ENCODE measurements around the gene ASPA.
"Not testable (repeated sequence)": the region's sequence is repeated elsewhere in the genome, so short reads cannot be mapped to it uniquely, and the experiment has no call there.

Gene ASPA

GRCh38 chr17:3475812-3476610, at the start of gene ASPA:
TSS of gene ASPA (plus strand) at chr17:3475997. CDS start at chr17:3476160, 163 bp downstream.
- DNase-seq = no peak

GRCh38 chr17:3433215-3433614, 42.6 kb upstream of the ASPA start:
- not testable (repeated sequence) for DNase-seq

- no peak for DNase-seq
Measured at GRCh38 chr17:3433741-3434140, 42.1 kb upstream of the ASPA start, which contains the start of gene OR1E2. TSS of gene OR1E2 (minus strand) at chr17:3433841. CDS start at chr17:3433841, 0 bp downstream.

GRCh38 chr17:3438368-3438767, 37.4 kb upstream of the ASPA start:
- no peak for DNase-seq

DNA sequence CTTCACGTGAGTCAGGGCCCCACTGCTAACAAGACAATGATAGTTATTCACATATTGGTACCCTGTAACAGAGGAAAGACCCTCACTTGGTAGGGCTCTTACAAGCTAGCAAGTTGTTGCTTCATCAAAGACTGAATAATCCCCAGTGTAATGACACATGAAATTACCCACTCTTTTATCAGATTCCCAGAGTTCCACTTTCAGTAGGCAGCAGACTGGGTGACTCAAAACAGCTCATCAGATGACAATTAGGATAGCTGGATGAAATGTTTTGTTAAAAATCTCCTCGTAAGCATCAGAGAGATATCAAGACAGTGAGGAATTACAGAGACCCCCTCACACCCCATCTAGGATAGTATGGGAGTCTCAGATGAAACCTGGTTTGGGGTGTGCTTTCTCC, 35.3 kb upstream of the ASPA start:
- no peak for DNase-seq

GRCh38 chr17:3447625-3448024, 28.2 kb upstream of the ASPA start:
- DNase-seq = no peak

DNA sequence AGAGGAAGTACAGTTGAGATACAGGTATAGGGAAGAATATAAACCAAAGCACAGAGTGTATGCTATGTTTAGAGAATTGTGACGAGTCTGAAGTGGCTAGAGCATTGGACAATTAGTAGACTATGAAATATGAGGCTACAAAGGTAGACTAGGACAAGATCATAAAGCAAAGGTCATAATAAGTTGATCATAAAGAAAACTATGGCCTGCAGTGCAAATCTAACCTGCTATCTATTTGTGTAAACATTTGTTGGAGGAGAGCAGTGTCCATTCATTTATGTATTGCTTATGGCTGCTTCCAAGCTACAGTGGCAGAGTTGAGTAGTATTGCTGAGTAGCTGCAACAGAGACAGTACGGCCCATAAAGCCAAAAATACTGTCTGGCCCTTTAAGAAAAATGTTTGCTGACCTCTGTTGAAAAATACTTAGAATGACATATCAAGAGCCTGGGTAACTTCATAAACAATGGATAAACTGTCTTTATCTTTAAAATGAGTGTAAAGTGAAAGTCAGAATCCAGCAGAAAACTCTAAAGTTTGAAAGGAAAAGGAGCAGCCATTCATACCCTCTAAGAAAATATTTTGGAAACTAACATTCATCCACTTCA, 27.6 kb upstream of the ASPA start:
- no peak for DNase-seq

GRCh38 chr17:3466355-3466754, 9.4 kb upstream of the ASPA start:
- not testable (repeated sequence) for DNase-seq

DNA sequence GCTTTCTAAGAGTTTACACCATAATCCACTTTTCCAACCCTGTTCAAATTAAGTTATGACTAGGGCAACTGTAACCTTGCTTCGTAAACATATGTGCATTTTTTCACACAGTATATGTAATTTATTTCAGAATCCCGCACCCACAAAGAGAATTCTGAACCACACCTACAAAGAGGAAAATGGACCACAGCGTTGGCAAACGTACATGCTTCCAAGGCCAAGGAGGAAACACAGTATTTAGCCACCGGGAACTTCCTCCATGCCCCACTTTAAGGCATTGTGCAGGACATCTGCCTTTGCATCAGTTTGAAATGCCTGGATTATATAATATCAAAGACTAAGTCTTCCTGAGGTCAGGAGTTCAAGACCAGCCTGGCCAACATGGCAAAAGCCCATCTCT, 6.3 kb upstream of the ASPA start:
- DNase-seq = no peak

- DNase-seq = no peak
Measured at GRCh38 chr17:3471599-3471998, 4.2 kb upstream of the ASPA start, which contains the start of gene SPATA22. TSS of gene SPATA22 (minus strand) at chr17:3471819. CDS start at chr17:3469325, 2,494 bp downstream.

DNA sequence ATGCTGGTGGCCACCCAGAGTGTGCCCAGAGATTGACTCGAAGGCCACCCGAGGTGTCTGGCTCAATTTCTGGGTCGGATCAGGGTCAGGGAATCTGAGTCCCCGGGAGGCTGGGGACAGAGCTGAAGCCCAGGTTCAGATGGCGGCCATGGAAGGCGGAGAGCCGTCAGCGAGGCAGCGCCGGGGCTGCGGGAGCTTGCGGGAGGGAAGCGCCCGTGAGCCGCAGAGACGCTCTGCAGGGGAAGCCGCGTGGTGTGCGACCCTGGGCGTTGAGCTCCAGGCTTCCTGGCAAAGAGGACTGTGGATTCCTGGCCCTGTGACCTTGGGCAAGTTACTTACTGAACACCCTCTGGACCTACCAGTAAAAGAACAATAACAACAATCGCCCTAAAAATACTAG, 3.7 kb upstream of the ASPA start:
- no peak for DNase-seq

GRCh38 chr17:3474212-3474611, 1.6 kb upstream of the ASPA start:
- DNase-seq = no peak

GRCh38 chr17:3475251-3475685, 529 bp upstream of the ASPA start:
- DNase-seq = no peak

DNA sequence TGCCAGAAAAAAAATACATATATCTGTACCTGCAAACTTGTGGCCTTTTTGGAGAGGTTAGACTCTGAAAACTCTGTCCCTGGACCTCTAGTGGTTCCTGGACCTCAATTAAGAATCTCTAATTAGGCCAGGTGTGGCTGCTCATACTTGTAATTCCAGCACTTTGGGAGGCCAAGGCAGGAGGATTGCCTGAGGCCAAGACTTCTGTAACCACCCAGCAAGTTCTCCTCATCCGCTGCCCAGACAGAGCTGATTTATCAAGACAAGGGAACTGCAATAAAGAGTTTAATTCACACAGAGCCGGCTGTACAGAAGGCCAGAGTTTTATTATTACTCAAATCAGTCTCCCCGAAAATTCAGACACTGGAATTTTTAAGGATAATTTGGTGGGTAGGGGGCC, 4.2 kb downstream of the ASPA start:
- no peak for DNase-seq

DNA sequence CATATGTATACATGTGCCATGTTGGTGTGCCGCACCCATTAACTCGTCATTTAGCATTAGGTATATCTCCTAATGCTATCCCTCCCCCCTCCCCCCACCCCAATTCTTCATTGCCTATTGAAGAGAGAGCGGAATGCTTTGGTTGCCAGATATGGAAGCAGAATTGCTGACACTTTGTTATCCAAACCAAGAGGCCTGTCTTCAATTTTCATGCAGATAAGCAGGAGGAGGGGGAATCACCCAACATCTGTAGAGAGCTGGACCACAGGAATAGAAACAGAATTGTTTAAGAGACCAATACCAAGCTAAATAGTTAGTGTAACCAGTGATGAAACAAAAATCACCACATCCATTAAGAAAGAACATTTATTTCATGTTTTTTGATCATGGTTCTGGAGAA, 7.1 kb downstream of the ASPA start:
- DNase-seq = no peak

DNA sequence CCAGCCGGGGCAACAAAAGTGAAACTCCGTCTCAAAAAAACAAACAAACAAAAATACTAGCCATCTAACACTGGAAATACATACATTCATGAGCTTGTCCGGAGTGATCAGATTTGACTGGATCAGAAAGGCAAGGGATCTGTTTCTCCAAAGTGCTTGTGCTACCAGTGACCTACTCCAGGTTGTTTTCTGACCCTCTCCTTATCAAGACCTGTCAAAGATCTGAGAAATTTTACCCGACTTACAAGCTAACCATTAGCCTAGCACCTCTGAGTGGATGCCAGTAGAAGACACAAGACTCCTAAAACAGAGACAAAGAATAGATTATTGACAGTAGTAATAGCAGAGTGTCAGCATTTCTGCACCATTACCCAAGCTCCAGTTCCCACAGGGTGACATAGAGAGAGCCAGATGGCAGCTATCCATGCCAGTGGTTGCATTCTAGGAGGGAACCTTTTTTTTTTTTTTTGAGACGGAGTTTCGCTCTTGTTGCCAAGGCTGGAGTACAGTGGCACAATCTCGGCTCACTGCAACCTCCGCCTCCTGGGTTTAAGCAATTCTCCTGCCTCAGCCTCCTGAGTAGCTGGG, 9.8 kb downstream of the ASPA start:
- no peak for DNase-seq

GRCh38 chr17:3497101-3497500, 21.3 kb downstream of the ASPA start:
- no peak for DNase-seq

DNA sequence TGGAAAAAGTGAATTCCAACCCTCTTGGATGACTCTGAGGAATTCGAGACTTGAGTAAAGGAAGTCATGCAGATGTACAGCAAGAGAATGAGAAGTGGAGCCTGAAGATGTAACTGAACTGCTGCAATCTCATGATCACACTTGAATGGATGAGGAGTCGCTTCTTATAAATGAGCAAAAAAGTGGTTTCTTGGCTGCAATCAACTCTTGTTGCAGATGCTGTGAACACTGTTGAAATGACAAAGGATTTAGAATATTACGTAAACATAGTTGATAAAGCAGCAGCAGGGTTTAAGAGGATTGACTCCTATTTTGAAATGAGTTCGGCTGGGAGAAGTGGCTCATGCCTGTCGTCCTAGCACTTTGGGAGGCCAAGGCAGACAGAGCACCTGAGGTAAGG, 25.5 kb downstream of the ASPA start:
- no peak for DNase-seq

DNA sequence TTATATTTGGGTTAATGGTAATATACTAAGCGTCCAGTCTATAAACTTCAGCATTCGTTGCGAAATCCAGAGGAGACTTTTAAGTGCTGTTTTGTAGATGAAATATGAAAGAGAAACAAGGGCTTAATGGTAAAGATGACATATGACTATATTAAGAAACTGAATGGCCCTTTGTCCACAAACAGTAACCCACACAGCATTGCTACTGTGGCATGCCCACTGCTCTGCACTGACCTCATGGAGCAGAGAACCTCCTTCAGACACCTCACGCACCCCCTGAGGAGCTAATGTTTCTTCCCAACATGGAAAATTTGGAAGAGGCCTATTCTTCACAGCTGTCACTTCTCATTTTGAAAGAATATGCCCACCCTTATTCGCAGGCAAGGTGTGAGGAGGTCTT, 26.7 kb downstream of the ASPA start:
- DNase-seq = no peak

GRCh38 chr17:3503285-3503684, 27.5 kb downstream of the ASPA start:
- DNase-seq = no peak

- DNase-seq = no peak
Measured at GRCh38 chr17:3505008-3505407, 29.2 kb downstream of the ASPA start.

- no peak for DNase-seq
Measured at GRCh38 chr17:3506054-3506453, 30.3 kb downstream of the ASPA start.

- DNase-seq = no peak
Measured at GRCh38 chr17:3507071-3507470, 31.3 kb downstream of the ASPA start.

DNA sequence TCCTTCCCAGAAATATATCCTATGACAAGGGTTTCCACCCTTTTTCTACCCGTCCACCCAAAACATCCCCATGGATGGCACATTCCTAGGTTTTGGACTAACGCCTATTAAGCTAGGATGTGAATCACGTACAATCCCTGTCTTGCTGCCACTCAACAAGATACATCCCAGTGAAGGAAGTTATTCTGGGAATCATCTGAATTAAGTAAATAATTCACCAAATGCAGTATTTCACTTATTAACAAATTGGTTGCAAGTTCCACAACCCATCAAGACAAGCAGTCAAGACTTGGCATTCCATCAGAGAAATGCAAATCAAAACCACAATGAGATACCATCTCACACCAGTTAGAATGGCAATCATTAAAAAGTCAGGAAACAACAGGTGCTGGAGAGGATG, 32.1 kb downstream of the ASPA start:
- no peak for DNase-seq

Data from activated effector memory CD4-positive, alpha-beta T cell treated with Interleukin-2 at 50 U/mL for 16 hours (primary cell).